ENCODE data around the gene MGAT4C.

The MGAT4C gene

DNA sequence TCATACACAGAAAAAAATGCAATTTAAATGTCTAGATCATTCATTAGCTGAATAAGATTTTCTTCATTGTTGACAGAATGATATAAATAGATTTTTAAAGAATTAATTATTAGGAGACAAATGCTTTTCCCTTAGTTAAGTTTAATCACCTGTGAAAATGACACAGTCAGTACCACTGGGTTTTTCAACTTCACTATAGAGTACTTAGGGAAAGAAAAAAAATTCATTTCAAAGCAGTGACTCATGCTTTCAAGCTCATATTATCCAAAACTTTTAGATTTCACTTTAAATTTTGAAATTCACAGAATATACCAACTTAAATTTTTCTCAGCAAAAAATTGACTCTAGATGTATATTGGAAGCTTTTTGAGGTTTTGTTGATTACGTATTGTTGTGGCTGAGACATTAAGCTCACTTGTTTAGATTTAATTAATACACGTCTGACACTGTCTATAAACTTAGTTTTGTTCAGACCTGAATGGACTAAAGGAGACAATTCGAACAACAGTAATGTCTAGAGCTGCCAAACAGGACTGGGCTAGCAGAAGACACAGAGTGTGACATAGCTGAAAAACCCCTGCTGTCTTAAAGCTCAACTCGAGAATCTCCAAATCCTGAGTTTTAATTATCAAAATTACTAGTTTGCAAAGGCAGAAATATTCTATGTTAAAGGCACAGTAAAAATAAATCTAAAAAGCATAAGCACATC lies 1.6 kb downstream of the MGAT4C start:
- H3K27me3 Mint-ChIP-seq: no peaks in the 10 kb centered on the region
- H3K9me3 Mint-ChIP-seq: no peaks in the 10 kb centered on the region
- no peaks in the 10 kb centered on the region for H3K36me3 Mint-ChIP-seq (ENCODE audit: low read depth)
- H3K27ac Mint-ChIP-seq: no peak overlapping the region
- intact Hi-C loops (cut with micrococcal nuclease): no loop called here
- H3K4me1 Mint-ChIP-seq (ENCODE audit: low read depth): no peaks in the 10 kb centered on the region
- H3K4me3 Mint-ChIP-seq: no peak overlapping the region

DNA sequence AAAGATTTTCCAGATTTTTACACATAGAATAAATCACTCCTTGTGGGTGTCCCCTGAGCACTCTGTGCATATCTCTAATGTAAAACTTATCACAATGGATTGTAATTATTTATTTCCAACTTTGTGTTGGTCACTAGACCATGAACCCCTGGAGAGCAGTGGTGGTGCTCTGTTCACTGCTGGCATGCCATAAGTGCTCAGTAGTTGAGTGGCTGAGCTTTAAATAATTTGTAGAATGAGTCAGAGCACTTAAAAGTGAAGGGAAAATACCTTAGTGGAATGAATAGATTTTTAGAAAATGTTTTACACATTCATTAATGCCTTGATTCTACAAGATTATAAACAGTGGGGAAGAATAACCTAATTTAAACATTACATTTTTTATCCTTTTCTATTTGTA lies 6.3 kb downstream of the MGAT4C start:
- H3K9me3 Mint-ChIP-seq: no peaks in the 10 kb centered on the region
- no peaks in the 10 kb centered on the region for H3K27me3 Mint-ChIP-seq
- no peak overlapping the region for H3K4me3 Mint-ChIP-seq
- no peak overlapping the region for H3K27ac Mint-ChIP-seq
- H3K36me3 Mint-ChIP-seq (ENCODE audit: low read depth): no peaks in the 10 kb centered on the region
- H3K4me1 Mint-ChIP-seq (ENCODE audit: low read depth): no peaks in the 10 kb centered on the region
- intact Hi-C loops (cut with micrococcal nuclease): no loop called here

- no peaks in the 10 kb centered on the region for H3K36me3 Mint-ChIP-seq (ENCODE audit: low read depth)
- H3K4me3 Mint-ChIP-seq: no peak overlapping the region
- no peaks in the 10 kb centered on the region for H3K9me3 Mint-ChIP-seq
- no peaks in the 10 kb centered on the region for H3K4me1 Mint-ChIP-seq (ENCODE audit: low read depth)
- H3K27me3 Mint-ChIP-seq: no peaks in the 10 kb centered on the region
- intact Hi-C loops (cut with micrococcal nuclease): no loop called here
- no peak overlapping the region for H3K27ac Mint-ChIP-seq
These were observed 6.9 kb downstream of the MGAT4C start for GRCh38 chr12:86249276-86249675.

GRCh38 chr12:86247871-86248270 lies 8.3 kb downstream of the MGAT4C start:
- H3K27ac Mint-ChIP-seq: no peak overlapping the region
- no peaks in the 10 kb centered on the region for H3K36me3 Mint-ChIP-seq (ENCODE audit: low read depth)
- no peak overlapping the region for H3K4me3 Mint-ChIP-seq
- intact Hi-C loops (cut with micrococcal nuclease): no loop called here
- no peaks in the 10 kb centered on the region for H3K9me3 Mint-ChIP-seq
- H3K27me3 Mint-ChIP-seq: no peaks in the 10 kb centered on the region
- no peaks in the 10 kb centered on the region for H3K4me1 Mint-ChIP-seq (ENCODE audit: low read depth)

- no peaks in the 10 kb centered on the region for H3K9me3 Mint-ChIP-seq
- H3K27me3 Mint-ChIP-seq: no peaks in the 10 kb centered on the region
- no peak overlapping the region for H3K27ac Mint-ChIP-seq
- no peak overlapping the region for H3K4me3 Mint-ChIP-seq
- intact Hi-C loops (cut with micrococcal nuclease): no loop called here
- no peaks in the 10 kb centered on the region for H3K36me3 Mint-ChIP-seq (ENCODE audit: low read depth)
- no peaks in the 10 kb centered on the region for H3K4me1 Mint-ChIP-seq (ENCODE audit: low read depth)
These were observed 14.6 kb downstream of the MGAT4C start for GRCh38 chr12:86241600-86241999.

GRCh38 chr12:86234316-86234855 lies 21.8 kb downstream of the MGAT4C start:
- no peaks in the 10 kb centered on the region for H3K9me3 Mint-ChIP-seq
- no peaks in the 10 kb centered on the region for H3K27me3 Mint-ChIP-seq
- no peak overlapping the region for H3K4me3 Mint-ChIP-seq
- H3K4me1 Mint-ChIP-seq (ENCODE audit: low read depth): no peaks in the 10 kb centered on the region
- H3K36me3 Mint-ChIP-seq (ENCODE audit: low read depth): no peaks in the 10 kb centered on the region
- H3K27ac Mint-ChIP-seq: no peak overlapping the region
- intact Hi-C loops (cut with micrococcal nuclease): no loop called here

- no peak overlapping the region for H3K4me3 Mint-ChIP-seq
- no peaks in the 10 kb centered on the region for H3K36me3 Mint-ChIP-seq (ENCODE audit: low read depth)
- intact Hi-C loops (cut with micrococcal nuclease): no loop called here
- H3K27ac Mint-ChIP-seq: no peak overlapping the region
- no peaks in the 10 kb centered on the region for H3K27me3 Mint-ChIP-seq
- H3K9me3 Mint-ChIP-seq: no peaks in the 10 kb centered on the region
- H3K4me1 Mint-ChIP-seq (ENCODE audit: low read depth): no peaks in the 10 kb centered on the region
These were observed 23.1 kb downstream of the MGAT4C start for GRCh38 chr12:86233126-86233525.

DNA sequence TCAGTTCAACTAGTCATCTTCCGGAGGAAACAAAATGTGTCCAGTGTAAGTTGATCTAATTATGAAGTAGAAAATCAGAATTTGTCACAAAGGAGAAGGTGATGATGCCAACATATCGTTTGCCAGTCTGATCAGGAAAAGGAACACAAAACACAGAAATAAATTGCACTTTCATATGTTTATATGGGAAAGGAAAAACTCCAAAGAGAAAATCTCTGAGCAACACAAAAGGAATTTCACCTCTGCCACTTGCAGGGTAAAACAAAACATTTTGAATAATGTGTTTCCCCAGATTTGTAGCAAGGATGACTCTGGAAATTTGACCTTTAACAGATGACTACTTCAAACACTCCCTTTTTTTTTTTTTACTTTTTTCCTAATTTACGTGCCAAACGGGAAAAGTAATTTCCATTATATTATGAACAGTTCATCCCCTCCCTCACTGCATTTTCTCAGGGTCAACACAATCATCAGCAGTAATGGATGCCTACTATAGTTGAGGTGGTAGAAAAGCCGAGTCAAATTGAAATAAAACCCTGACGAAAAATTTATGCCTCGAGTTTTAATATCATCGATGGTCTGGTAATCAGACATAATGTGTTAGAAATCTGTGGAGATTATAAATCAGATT lies 25.6 kb downstream of the MGAT4C start:
- no peaks in the 10 kb centered on the region for H3K4me1 Mint-ChIP-seq (ENCODE audit: low read depth)
- H3K36me3 Mint-ChIP-seq (ENCODE audit: low read depth): no peaks in the 10 kb centered on the region
- intact Hi-C loops (cut with micrococcal nuclease): no loop called here
- H3K27me3 Mint-ChIP-seq: no peaks in the 10 kb centered on the region
- no peak overlapping the region for H3K4me3 Mint-ChIP-seq
- H3K9me3 Mint-ChIP-seq: no peaks in the 10 kb centered on the region
- H3K27ac Mint-ChIP-seq: no peak overlapping the region

DNA sequence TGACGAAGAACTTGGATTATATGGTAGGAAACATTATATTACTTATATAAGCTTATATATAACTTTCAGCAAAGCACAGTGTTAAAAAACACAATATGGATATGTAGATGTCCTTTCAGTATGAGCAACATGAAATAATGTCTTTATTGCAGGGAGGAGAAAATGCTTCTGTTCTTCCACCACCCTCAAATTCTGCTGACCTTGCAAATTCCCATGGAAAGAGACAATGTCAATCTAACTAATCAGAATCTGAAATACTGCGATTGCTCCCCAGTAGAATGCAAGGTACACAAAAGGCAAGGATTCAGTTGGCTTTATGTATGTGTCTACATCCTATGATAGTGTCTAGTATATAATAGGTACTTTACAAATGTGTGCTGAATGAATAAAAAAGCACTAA lies 26.4 kb downstream of the MGAT4C start:
- Mint-ChIP-seq H3K27me3 (no peaks in the 10 kb centered on the region), H3K36me3 (ENCODE audit: low read depth) (no peaks in the 10 kb centered on the region), H3K4me3 (no peak overlapping the region), H3K27ac (no peak overlapping the region), H3K4me1 (ENCODE audit: low read depth) (no peaks in the 10 kb centered on the region), H3K9me3 (no peaks in the 10 kb centered on the region)
- intact Hi-C loops (cut with micrococcal nuclease): no loop called here

GRCh38 chr12:86228656-86229055 lies 27.5 kb downstream of the MGAT4C start:
- peaks cover 5% of the 10 kb centered on the region for H3K9me3 Mint-ChIP-seq
- intact Hi-C loops (cut with micrococcal nuclease): no loop called here
- H3K4me3 Mint-ChIP-seq: no peak overlapping the region
- no peaks in the 10 kb centered on the region for H3K27me3 Mint-ChIP-seq
- no peaks in the 10 kb centered on the region for H3K36me3 Mint-ChIP-seq (ENCODE audit: low read depth)
- no peak overlapping the region for H3K27ac Mint-ChIP-seq
- no peaks in the 10 kb centered on the region for H3K4me1 Mint-ChIP-seq (ENCODE audit: low read depth)

GRCh38 chr12:86226481-86226880 lies 29.7 kb downstream of the MGAT4C start:
- H3K27me3 Mint-ChIP-seq: no peaks in the 10 kb centered on the region
- H3K27ac Mint-ChIP-seq: no peak overlapping the region
- no peak overlapping the region for H3K4me3 Mint-ChIP-seq
- intact Hi-C loops (cut with micrococcal nuclease): no loop called here
- H3K9me3 Mint-ChIP-seq: peaks cover 7% of the 10 kb centered on the region
- no peaks in the 10 kb centered on the region for H3K4me1 Mint-ChIP-seq (ENCODE audit: low read depth)
- H3K36me3 Mint-ChIP-seq (ENCODE audit: low read depth): no peaks in the 10 kb centered on the region

- Mint-ChIP-seq H3K27me3 (no peaks in the 10 kb centered on the region), H3K36me3 (ENCODE audit: low read depth) (no peaks in the 10 kb centered on the region), H3K4me1 (ENCODE audit: low read depth) (no peaks in the 10 kb centered on the region), H3K4me3 (no peak overlapping the region), H3K27ac (no peak overlapping the region), H3K9me3 (peaks cover 4% of the 10 kb centered on the region)
- intact Hi-C loops (cut with micrococcal nuclease): no loop called here
These were observed 39.6 kb downstream of the MGAT4C start for GRCh38 chr12:86216591-86216990.

- Mint-ChIP-seq H3K27me3 (no peaks in the 10 kb centered on the region), H3K27ac (no peak overlapping the region), H3K9me3 (peaks cover 5% of the 10 kb centered on the region), H3K36me3 (ENCODE audit: low read depth) (no peaks in the 10 kb centered on the region), H3K4me3 (no peak overlapping the region), H3K4me1 (ENCODE audit: low read depth) (no peaks in the 10 kb centered on the region)
- intact Hi-C loops (cut with micrococcal nuclease): no loop called here
These were observed 43.2 kb downstream of the MGAT4C start for GRCh38 chr12:86213012-86213411.

DNA sequence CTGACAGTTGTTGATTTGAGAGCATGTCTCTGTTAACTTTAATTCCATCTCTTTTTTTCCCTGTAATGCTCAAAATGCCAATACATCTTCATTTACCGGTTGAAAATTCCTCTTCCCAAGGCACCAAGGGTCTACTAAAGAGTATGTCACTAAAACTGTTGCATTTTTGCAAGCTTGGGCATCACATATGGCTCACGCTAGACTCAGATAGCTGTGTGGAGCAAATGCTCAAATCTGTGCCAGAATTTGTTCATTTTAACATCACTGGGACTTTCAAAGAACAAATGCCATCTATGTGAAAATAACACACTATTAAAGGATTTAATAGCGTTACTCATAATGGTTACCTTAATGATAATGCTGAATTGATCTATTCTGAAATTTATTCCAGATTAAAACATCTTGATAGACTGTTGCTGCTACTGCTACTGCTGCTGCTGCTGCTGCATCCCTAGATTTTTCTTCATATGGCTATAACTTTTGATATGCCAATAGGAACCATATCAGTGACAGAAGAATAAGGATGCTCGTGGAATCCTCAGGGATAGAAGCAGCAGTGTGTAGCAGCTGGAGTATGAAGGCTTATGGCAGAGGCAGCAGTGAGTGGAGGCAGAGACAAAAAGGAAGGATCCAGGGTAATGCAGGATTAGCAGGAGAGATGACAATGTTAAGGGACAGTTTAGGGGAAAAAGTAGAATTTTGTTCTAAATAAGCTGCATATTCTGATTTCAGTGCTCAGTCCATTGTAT lies 57.3 kb downstream of the MGAT4C start:
- intact Hi-C loops (cut with micrococcal nuclease): no loop called here
- Mint-ChIP-seq H3K36me3 (ENCODE audit: low read depth) (no peaks in the 10 kb centered on the region), H3K4me1 (ENCODE audit: low read depth) (no peaks in the 10 kb centered on the region), H3K27ac (no peak overlapping the region), H3K9me3 (no peaks in the 10 kb centered on the region), H3K4me3 (no peak overlapping the region), H3K27me3 (no peaks in the 10 kb centered on the region)
